Measurements from ENCODE around the gene MYO18A.

The MYO18A gene

GRCh38 chr17:29024316-29024952 is 155.8 kb downstream of the MYO18A start:
- Histone ChIP-seq H3K9me3 (ENCODE audit: control insufficient read depth, low read length) (no peaks in the 10 kb centered on the region), H3K27ac (no peak overlapping the region), H3K27me3 (ENCODE audit: control insufficient read depth, insufficient read depth, low read length) (no peaks in the 10 kb centered on the region), H3K79me2 (no peaks in the 10 kb centered on the region), H2AFZ (no peak overlapping the region), H3K36me3 (ENCODE audit: control insufficient read depth, insufficient read depth, low read length) (no peaks in the 10 kb centered on the region), H3K4me3 (ENCODE audit: low read depth, low read length) (no peak overlapping the region), H3K4me1 (peaks cover 3% of the 10 kb centered on the region), H3K4me2 (ENCODE audit: low read length) (no peak overlapping the region), H3K9ac (no peak overlapping the region)
- no peak for TF ChIP-seq CTCF (IDR thresholded peaks at IDR 0.05)

GRCh38 chr17:29022074-29022473 is 158.1 kb downstream of the MYO18A start:
- Histone ChIP-seq H3K4me3 (ENCODE audit: low read depth, low read length) (no peak overlapping the region), H3K79me2 (no peaks in the 10 kb centered on the region), H3K27ac (no peak overlapping the region), H3K36me3 (ENCODE audit: control insufficient read depth, insufficient read depth, low read length) (no peaks in the 10 kb centered on the region), H2AFZ (no peak overlapping the region), H3K4me2 (ENCODE audit: low read length) (no peak overlapping the region), H3K4me1 (peaks cover 3% of the 10 kb centered on the region), H3K9ac (no peak overlapping the region), H3K9me3 (ENCODE audit: control insufficient read depth, low read length) (no peaks in the 10 kb centered on the region), H3K27me3 (ENCODE audit: control insufficient read depth, insufficient read depth, low read length) (no peaks in the 10 kb centered on the region)
- no peak for TF ChIP-seq CTCF (IDR thresholded peaks at IDR 0.05)

GRCh38 chr17:29021226-29021625 is 159.0 kb downstream of the MYO18A start:
- no peak overlapping the region for H3K4me3 ChIP-seq (ENCODE audit: low read depth, low read length)
- H3K36me3 ChIP-seq (ENCODE audit: control insufficient read depth, insufficient read depth, low read length), result no peaks in the 10 kb centered on the region
- no peak overlapping the region for H3K4me2 ChIP-seq (ENCODE audit: low read length)
- H3K9ac ChIP-seq, result no peak overlapping the region
- TF ChIP-seq CTCF (IDR thresholded peaks at IDR 0.05), result no peak
- no peaks in the 10 kb centered on the region for H3K9me3 ChIP-seq (ENCODE audit: control insufficient read depth, low read length)
- no peak overlapping the region for H2AFZ ChIP-seq
- peaks cover 3% of the 10 kb centered on the region for H3K4me1 ChIP-seq
- no peaks in the 10 kb centered on the region for H3K27me3 ChIP-seq (ENCODE audit: control insufficient read depth, insufficient read depth, low read length)
- H3K27ac ChIP-seq, result no peak overlapping the region
- no peaks in the 10 kb centered on the region for H3K79me2 ChIP-seq

All from parathyroid adenoma (tissue), 2 donors.